IPS-NIHi7 (cell line): ENCODE results near the gene VILL.
"Not testable (repeated sequence)": the region's sequence is repeated elsewhere in the genome, so short reads cannot be mapped to it uniquely, and the experiment has no call there.

Source experiments
- DNase-seq: peaks from one replicate; pipeline ENCODE4 v3.0.0; 2012; ENCODE audit warnings: mixed read lengths; ENCODE audit errors: extremely low spot score

The VILL gene

DNA sequence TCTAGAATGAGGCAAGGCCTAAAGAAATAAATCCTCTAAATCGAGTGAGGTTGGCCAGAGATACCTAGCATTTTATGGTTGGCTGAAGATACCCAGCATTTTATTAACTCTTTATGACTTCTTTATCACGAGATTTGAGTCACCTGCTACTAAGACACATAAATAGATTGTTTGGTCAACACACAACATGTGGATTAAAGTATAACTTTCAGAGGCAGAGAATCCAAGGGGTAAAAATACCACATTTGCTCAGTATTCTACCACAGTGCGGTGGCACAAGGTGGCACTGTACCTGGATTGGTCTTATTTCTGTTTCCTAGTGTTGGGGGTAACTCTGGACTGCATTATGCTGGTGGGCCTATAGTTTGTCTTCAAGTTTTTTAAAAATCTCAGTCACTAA, 27.0 kb upstream of the VILL start:
- DNase-seq, result no peak

DNA sequence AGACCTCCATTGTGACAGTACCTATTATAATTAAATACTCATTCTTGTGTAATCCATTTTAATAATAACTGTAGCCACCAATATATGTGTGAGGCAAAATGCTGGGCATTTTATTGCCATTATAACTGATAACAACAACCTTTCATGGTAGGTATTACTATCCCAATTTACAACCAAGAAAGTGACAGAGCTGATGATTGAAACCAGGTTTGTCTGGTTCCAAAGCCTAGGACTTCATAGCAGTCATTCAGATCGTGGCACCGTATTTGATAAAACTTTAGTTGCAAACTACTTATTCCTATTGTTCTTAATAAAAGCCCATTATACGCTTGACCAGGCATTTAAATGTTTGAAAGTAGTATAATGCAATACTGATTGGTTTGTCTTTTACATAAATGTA, 26.4 kb upstream of the VILL start:
- DNase-seq, result no peak

DNA sequence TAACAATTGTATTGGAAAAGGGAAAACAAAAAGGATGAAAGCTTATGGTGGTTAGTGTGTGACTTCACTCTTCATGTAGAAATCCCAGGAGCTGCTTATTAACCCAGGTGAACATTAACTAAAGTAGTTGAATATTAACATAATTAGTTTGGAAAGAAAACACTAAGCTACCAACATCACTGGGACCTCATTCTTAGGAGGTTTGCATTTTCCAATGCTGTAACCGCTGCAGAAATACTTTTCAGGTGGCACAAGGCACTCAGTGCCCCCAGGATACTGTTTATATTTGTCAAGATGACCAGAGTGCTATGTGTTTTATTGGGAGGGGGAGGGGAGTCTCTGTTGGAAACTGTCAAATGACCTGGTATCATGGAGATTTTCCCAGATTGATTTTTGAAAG, 25.9 kb upstream of the VILL start:
- DNase-seq, result no peak

DNA sequence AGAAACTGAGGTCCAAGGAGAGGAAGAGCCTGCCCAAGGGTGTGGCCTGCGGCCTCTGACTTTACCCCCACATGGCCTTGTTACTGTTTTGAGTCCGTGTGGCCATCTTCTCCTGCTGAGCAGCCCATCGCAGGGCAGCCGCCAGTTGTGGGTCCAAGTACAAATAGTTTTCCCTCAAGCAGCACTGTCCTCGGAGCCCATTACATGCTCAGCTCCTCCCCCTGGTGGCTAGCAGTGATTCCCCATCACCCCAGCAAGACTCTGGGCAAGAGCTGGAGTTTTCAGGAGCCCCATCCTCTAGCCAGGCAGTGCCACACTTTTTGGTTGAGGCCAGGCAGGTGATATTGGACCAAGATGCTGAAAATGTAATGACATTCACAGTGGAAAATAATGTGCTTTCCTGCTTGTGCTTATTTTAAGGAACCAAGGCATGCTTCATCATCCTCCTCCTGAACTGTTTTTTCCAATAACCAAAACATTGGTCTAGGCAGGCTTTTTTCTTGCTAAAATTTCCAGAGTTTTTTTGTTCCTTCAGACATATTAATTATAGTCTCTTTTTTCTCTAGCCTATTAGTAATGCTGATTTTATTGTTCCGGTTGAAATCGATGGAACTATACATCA, 23.2 kb upstream of the VILL start:
- peak; percentile 88 for DNase-seq

DNA sequence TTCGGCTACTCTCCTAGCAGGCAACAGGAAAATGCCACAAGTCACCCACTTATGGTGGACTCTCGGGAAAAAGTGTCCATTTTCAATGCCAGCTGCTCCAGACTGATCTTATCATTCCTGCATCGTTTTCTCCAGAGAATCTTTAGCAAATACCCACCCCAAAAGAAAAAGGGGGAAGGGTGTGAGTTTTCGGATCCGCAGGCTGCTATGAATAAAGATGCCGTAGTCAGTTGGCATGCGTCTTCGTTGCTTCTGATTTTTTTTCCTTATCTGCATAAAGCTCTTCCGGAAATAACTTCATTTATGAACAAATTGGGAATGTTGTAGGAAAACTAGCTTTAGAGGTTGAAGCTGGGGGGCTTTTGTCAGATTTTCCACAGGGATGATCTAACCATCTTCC, 22.4 kb upstream of the VILL start:
- DNase-seq, result no peak

DNA sequence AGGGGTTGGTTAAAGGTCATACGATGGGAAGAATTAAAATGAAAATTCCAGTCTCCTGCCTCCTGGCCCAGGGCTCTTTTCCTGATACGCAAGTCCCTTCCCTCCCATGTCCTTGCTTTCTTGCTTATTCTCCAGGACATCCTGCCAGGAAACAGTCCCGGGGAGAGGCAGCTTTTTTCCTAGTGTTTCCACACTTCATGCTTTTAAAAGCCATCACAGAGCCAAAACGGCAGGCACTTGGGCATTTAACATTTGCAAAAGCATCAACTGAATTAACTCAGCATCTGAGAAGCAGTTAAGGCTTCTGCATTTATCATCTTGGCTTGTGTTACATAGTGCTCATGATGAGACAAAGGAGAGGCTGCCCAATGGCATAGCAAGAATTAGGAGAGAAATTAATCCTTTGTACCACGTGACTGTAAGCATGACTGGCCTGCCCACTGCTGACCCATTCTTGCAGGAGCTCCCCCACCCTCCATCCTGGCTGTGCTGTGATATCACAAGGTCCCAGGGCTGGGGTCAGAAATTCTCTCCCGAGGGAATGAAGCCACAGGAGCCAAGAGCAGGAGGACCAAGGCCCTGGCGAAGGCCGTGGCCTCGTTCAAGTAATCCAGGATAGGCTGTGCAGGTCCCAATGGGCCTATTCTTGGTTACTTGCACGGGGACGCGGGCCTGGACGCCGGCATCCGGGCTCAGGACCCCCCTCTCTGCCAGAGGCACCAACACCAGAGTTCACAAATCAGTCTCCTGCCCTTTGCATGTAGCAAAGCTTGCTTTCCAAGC, 21.6 kb upstream of the VILL start:
- no peak for DNase-seq

DNA sequence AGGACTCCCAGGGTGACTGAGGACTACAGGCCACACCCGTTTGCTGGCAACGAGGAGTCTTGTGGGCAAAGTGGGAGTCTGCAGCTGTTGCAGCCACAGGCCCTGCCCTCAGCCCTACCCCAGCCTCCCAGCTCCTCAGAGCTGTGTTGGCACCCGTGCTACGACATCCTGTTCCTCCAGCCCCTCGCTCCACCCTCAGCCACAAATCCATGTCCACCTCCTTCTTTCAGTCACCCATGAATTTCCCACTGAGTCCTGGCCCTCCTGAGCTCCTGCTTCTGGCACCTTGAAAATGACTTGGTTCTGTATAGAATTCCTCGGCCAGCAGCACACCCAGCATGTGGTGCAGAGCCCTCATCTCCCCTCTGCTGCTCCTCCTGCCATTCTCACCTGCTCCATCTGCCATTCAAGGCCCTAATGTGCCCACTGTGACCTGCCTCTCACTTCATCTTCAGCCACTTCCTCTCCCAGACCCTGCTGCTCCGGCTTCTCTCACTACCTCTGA, 20.9 kb upstream of the VILL start:
- no peak for DNase-seq

DNA sequence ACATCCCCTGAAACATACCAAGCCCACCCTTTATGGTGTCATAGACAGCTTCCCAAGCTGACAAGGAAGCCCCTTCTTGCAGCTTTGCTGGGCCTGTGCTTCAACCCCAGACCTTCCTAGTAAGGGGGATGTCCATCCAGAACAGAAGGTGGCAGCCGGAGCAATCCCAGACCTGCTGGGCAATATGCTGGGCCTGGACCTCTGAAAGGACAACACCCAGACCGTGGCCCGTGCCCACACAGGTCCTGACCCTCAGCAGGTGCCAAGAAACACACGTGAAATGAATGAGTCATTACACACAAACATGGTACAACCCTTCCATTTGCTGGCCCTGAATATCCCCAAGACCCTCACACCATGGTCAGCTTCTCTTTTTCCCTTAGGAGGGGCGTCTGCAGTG, 19.8 kb upstream of the VILL start:
- DNase-seq, result no peak

DNA sequence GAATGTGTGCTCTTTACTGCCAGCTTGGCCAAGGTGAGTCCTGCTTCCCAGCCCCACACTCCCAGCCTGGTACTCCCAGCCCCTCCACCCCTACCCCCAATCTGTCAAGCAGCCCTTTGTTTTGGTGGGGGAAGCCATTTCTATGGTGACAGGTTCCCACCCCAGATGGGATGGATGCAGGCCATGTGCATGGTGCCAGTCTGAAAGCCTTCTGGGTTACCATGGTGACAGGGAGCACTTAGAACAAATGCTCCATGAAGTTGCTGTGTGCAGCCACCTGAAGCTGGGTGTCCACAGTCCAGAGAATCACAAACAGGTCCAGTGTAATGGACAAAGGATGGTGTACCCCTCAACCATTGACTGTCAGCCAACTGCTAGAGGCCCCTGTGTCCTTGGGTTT, 19.1 kb upstream of the VILL start:
- no peak for DNase-seq

DNA sequence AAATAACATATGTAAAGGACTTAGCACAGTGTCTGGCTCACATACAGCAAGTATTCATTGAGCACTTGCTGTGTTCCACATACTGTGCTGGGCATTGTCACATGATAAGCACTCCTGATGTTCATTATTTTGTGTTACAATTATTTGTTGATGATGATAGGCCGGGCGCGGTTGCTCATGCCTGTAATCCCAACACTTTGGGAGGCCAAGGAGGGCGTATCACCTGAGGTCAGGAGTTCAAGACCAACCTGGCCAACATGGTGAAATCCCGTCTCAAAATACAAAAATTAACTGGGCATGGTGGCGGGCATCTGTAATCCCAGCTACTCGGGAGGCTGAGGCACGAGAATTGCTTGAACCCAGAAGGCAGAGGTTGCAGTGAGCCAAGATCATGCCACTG, 18.5 kb upstream of the VILL start:
- DNase-seq, result not testable (repeated sequence)

DNA sequence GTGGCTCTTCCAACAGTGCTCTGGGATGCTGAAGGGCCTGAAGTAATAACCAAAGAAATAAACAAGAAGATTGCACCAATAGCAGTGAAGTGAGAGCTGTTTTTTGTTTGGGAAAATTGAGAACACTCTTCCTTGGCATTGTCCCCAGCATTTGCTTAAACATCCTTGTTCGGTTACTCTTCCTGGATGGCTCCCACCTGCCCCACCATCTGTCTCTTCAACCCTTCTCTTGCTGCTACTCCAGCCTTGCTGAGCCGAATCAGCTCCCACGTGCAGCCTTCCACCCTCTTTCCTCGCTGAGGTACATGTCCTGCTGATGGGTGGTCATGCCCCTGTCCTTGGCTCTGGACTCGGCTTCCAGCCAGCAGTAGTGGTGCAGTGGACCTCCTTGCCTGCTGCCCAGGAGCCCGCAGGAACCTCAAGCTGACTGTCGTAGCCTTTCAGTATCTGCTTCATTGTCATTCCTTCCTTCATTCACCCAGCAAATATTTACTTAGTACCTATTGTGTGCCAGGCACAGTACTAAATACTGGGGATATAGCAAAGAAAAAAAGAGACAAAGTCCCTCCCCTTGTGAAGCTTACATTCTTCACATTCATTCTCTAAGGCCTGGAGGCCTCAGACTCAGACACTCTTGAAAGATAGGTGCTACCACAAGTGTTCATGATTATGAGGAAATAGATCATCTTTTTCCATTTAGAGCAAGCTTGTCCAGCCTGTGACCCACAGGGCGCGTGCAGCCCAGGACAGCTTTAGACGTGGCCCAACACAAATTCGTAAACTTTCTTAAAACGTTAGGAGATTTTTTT, 17.1 kb upstream of the VILL start:
- DNase-seq, result no peak

DNA sequence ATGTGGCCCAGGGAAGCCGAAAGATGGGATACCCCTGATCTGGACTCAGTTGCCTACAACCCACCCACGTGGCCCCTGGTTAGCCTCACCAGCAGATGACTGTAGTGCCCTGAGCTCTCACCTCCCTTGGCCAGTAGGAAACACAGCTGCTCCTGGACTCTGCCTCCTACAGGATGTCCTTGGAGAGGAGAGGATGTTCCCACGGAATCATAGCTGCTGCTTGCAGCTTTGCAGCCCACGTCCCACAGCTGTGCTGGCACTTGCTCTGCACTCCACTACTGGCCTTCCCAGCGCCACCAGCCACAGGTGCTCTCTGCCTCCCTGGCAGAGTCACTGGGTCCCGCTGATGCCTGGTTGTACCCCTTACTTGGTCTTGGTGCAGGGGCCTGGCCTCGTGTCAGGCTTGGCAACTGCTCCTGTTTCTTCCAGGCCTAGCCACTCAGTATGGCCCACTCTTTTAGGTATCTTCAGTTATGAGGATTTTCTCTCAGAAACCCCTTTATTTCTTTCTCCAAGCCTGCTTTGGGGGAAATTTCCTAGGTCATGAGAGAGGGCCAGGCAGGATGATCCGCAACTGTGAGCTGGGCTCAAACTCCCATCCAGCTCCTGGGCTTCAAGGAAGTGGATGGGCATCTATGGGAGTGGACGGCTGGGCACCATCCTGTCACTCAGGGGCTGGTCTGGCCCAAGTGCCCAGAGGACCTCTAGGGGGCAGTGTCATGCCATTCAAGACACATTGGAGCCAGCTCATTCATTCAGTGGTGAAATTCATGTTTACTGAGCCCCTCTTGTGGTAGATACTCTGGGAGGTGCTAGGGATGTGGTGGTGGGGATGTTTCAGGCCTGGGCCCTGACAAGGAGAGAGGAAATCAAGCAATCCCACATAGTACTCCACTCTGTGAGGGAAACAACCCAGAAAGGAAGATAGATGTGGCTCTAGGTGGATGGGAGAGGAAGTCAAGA, 16.2 kb upstream of the VILL start:
- DNase-seq, result peak; percentile 87

DNA sequence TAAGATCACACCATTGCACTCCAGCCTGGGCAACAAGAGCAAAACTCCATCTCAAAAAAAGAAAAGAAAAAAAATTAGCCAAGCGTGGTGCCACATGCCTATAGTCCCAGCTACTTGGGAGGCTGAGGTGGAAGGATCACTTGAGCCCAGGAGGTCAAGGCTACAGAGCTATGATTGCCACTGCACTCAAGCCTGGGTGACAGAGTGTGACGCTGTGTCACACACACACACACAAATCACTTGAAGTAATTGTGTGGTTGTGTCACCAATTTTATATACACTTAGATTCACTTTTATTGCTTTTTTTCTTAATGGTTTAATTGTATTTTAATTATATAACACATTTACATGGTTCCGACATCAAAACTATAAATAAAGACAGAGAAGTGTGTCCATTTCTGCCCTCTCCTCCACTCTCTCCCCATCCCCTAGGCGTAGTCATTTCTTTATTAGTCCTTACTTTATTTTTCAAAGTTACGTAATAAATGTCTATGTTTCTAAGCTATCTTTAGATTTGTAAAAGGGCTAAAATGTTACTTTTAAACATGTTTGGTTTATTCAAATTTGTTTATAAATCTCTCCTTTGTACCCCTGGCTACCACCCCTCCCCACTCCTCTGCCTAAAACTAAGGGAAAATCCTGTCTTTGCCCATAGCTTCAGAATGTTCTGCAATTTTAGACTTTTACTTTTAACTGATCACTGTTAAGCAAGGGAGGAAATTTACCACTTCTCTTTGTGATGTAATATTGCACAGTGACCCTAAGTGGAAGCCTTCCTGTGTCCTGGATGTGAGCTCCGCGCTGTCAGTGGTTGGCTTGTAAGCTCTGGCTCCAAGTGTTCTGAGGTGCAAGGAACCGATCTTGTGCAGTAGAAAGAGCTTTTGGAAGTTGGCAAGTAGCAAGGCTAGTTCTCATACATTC, 10.8 kb upstream of the VILL start:
- DNase-seq, result no peak

DNA sequence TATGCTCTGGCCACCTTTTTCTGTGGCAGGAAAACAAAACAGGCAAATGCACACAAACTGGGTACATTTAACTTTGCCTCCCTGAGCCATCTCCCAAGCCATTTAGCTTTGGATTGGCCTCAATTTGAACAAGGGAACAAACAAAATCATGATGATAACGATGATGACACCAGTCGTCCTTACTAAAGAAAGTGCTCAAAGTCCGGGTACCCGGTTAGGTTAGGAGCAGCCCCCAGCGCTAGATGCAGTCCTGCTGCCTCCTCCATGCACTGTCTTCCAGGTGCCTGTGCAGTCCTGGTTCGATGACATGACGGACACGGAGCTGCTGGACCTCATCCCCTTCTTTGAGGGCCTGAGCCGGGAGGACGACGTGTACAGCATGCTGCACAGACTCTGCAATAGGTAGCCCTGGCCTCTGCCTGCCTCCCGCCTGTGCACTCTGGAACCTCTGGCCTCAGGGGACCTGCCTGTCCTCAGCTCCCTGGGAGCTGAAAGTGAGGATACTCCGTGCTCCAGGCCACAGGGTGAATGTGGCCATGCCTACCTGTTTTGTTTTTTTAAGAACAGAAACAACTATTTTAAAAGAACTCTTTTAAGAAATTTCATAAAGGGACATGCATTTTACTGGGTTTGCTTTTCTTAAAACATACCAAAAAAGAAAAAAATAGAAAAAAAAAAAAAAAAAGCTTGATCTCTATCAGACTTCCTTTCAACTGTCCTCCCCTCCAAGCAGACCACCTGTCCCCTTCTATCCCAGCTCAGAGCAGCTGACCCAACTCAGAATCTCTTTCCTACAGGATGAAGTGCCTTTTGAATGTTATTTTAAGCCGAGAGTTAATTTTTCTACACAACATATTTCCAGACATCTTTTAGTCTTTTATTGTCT, 9.9 kb upstream of the VILL start:
- DNase-seq, result no peak

DNA sequence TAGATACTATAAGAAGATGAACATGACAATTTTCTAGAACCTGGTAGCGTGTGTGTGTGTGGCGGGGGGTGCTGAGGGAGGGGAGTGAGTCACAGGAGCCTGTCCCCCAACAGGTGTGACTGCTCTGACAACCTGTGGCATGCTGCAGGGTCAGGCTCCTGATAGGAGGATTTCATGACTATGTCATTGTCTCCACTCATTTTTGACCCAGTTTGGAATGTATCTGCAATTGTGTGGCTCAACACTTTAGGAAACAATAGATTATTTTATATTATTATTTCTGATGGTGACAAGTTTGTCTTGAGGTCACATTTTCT, 9.3 kb upstream of the VILL start:
- no peak for DNase-seq

DNA sequence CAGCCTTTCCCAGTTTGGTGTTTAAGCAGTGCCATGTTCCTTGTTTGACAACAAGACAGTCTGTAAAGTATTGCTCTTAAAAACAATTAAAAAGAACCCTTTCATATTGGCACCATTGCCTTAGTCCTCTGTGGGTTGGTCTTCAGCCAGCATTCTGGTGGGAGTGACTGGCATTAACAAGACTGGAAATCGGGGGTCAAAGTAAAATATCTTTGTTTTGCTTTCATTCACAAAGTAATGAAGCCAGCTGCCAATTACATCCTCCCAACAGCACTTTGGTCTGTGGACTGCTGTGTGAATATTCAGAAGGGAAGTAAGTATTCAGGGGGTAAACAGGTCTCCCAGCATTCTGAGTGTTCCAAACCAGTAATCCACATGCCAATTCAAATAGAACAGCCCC, 8.3 kb upstream of the VILL start:
- no peak for DNase-seq

DNA sequence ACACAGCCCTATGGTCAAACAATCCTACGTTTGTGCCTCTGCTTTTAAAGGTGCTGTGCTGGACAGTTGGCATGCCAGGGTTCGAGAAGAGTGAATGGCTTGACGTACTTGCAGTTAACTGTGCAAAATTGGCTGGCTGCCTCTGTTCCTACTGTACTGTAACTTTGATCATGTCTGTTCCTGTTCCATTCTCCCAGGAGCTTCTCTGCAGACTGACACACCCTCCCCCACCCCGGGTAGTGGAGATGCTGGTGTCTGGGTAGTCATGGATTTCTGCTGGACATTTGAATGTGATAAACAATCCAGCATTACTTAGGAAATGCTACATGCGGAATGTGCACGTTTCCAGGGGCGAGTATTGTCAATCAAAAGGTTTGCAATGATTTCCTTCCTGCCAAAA, 6.5 kb upstream of the VILL start:
- no peak for DNase-seq

DNA sequence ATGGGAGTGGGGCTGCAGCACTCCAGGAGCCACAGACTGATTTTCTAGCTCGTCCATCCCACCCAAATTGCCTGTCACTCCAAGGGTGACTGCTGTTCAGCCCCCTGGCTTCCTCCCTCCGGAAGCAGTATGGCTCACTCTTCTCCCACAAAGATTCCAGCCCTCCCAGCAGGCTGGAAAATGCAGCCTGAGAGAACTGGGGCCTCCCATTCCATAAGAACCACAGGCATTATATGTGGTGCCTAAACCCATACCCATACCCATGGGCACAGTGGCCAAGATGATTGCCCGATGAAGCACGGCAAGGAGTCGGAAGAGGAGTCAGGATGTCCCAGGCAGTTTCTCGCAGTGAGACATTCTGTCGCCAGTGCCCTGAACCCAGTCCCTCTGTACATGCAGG, 6.0 kb upstream of the VILL start:
- no peak for DNase-seq

DNA sequence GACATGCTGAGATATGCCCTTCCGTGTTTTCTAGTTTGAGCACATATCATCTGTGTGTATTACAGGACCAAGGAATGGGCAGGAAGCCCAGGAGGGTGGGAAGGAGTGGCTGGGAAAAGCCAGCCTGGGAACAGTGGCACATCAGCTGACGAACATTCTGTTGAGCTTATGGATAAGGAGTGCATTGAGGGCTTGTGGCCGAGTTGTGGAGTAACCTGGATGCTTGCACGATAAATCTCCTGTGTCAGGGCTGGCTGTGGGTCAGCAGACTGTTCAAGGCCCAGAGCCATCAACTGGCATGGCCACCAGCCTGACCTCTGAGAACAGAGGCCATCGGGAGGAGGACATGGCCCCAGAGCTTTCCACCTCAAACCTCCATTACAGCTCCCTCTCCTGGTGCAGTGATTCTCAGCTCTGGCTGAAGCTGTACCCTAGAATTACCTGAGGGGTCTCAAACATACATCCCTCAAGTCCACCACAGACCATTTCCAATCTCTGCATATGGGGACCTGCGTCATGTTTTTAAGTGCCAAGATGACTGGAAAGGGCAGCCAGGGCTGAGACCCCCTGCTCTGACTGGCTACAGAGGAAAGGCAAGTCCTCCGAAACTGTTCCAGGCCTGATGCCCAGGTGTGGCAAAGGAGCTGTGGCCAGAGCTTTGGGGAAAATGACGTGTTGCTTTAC, 4.8 kb upstream of the VILL start:
- no peak for DNase-seq
